HG02885 (cell line): ENCODE data around the gene ZNF281.
"Not testable (repeated sequence)": the region's sequence is repeated elsewhere in the genome, so short reads cannot be mapped to it uniquely, and the experiment has no call there.

Experiments used
- ATAC-seq: cut with Tn5 transposase; IDR thresholded peaks from one replicate; pipeline ENCODE4 v1.9.1; 2021; ENCODE audit warnings: mild to moderate bottlenecking; ENCODE audit not compliant: unreplicated experiment, poor library complexity

The ZNF281 gene

GRCh38 chr1:200409761-200410565 is at the start of gene ZNF281:
ZNF281 (minus strand) TSS chr1:200410036; CDS start chr1:200409705, 331 bp downstream.
- peak; percentile 98 for ATAC-seq

GRCh38 chr1:200458780-200459179 is 48.9 kb upstream of the ZNF281 start:
- ATAC-seq, result no peak

- no peak for ATAC-seq
These were observed 48.0 kb upstream of the ZNF281 start for GRCh38 chr1:200457810-200458209.

- no peak for ATAC-seq
These were observed 44.6 kb upstream of the ZNF281 start for GRCh38 chr1:200454425-200454824.

- no peak for ATAC-seq
These were observed 43.7 kb upstream of the ZNF281 start for GRCh38 chr1:200453553-200453905.

GRCh38 chr1:200452850-200453552 is 43.2 kb upstream of the ZNF281 start:
- no peak for ATAC-seq

- ATAC-seq, result peak; percentile 92
These were observed 38.4 kb upstream of the ZNF281 start for GRCh38 chr1:200448034-200448762.

GRCh38 chr1:200445213-200445612 is 35.4 kb upstream of the ZNF281 start:
- ATAC-seq, result no peak

- no peak for ATAC-seq
These were observed 34.6 kb upstream of the ZNF281 start for GRCh38 chr1:200444478-200444877.

- ATAC-seq, result no peak
These were observed 34.0 kb upstream of the ZNF281 start for GRCh38 chr1:200443860-200444259.

- no peak for ATAC-seq
These were observed 32.8 kb upstream of the ZNF281 start for GRCh38 chr1:200442537-200443156.

- no peak for ATAC-seq
These were observed 32.2 kb upstream of the ZNF281 start for GRCh38 chr1:200442023-200442422.

GRCh38 chr1:200438911-200439310 is 29.1 kb upstream of the ZNF281 start:
- no peak for ATAC-seq

- ATAC-seq, result not testable (repeated sequence)
These were observed 28.6 kb upstream of the ZNF281 start for GRCh38 chr1:200438413-200438812.

GRCh38 chr1:200437556-200438203 is 27.8 kb upstream of the ZNF281 start:
- peak; percentile 78 for ATAC-seq

GRCh38 chr1:200437088-200437487 is 27.3 kb upstream of the ZNF281 start:
- ATAC-seq, result no peak

GRCh38 chr1:200436436-200436835 is 26.6 kb upstream of the ZNF281 start:
- ATAC-seq, result no peak

- ATAC-seq, result no peak
These were observed 25.5 kb upstream of the ZNF281 start for GRCh38 chr1:200435200-200435780.

GRCh38 chr1:200433586-200433985 is 23.8 kb upstream of the ZNF281 start:
- ATAC-seq, result no peak

- no peak for ATAC-seq
These were observed 22.8 kb upstream of the ZNF281 start for GRCh38 chr1:200432586-200432985.
